K562 (cell line): ENCODE measurements around the gene CLDN14. TPM values are rescaled to one million over a fixed set of nuclear protein-coding genes. Genes with fewer than 3 reads are reported as not detected.

Experiments used
- ATAC-seq: fragments of 200-7000 bp; cut with Tn5 transposase; 3 replicates; pipeline ENCODE4 v1.9.1; 2020; ENCODE audit warnings: moderate library complexity
- BruUV-seq: library from RNA; stranded (reverse); fragments of 400-500 nt; replicated peaks from 2 replicates; lab custom pipeline; 2021; lab: Mats Ljungman, UMichigan
- CTCF ChIA-PET: fragments of 300-600 bp; formaldehyde crosslinking; extraction: SDS; loops from one replicate; lab custom pipeline; 2021; ENCODE audit warnings: low intra/inter-chr PET ratio; lab: Yijun Ruan, JAX
- POLR2A ChIA-PET: fragments of 300-600, 350-650 bp; sonication (Branson Sonifier 250); formaldehyde crosslinking; extraction: SDS; loops from one replicate; lab custom pipeline; 2021; ENCODE audit warnings: antibody characterized with exemption, inconsistent platforms; lab: Yijun Ruan, JAX
- DNase-seq, 4 experiments: peaks; one replicate each; pipeline versions ENCODE4 v3.0.0 to v3.0.0-alpha.2; 2011 to 2018; ENCODE audit warnings: low spot score in 3 of 4, mixed read lengths in 3 of 4; ENCODE audit errors: extremely low read depth in 1 of 4
- FAIRE-seq: peaks from 2 replicates; lab custom pipeline; 2011; peaks lifted over from hg19 to GRCh38; lab: Jason Lieb, UNC
- H2AFZ ChIP-seq: 2 replicates; pipeline ENCODE4 v1.6.0; 2011; ENCODE audit warnings: low read depth, low read length, control low read depth, inconsistent platforms
- H3K27ac ChIP-seq: fragments of 200-600 bp; 3 replicates; pipeline ENCODE4 v1.8.0; 2011; ENCODE audit warnings: low read depth, mild to moderate bottlenecking, control low read depth, inconsistent platforms, low read length, moderate library complexity, mixed read lengths; ENCODE audit errors: extremely low read depth
- H3K27me3 ChIP-seq, 2 experiments: fragments of 300-600 bp in 1 of 2; 2 replicates in 1 of 2; 3 replicates in 1 of 2; pipeline versions ENCODE4 v1.6.0 to v1.8.0; 2011; ENCODE audit warnings: inconsistent platforms in 2 of 2, low read length in 2 of 2, mild to moderate bottlenecking in 1 of 2, mixed read lengths in 1 of 2, moderate library complexity in 1 of 2; ENCODE audit not compliant: control insufficient read depth in 2 of 2, insufficient read depth in 2 of 2
- H3K36me3 ChIP-seq: fragments of 300-600 bp; 3 replicates; pipeline ENCODE4 v1.8.0; 2011; ENCODE audit warnings: mild to moderate bottlenecking, low read length, inconsistent platforms; ENCODE audit not compliant: control insufficient read depth, insufficient read depth
- H3K4me1 ChIP-seq, 2 experiments: fragments of 200-600 bp in 1 of 2; replicated peaks in 1 of 2; 2 replicates in 1 of 2; 3 replicates in 1 of 2; pipeline versions ENCODE4 v1.5.1 to v1.8.0; 2011; ENCODE audit warnings: inconsistent platforms in 2 of 2, low read length in 2 of 2, mild to moderate bottlenecking in 1 of 2, mixed read lengths in 1 of 2, moderate library complexity in 1 of 2; ENCODE audit not compliant: control insufficient read depth in 2 of 2, insufficient read depth in 2 of 2
- H3K4me2 ChIP-seq: 2 replicates; pipeline ENCODE4 v1.6.1; 2011; ENCODE audit warnings: low read length, control low read depth, inconsistent platforms, mixed read lengths; ENCODE audit not compliant: insufficient read depth
- H3K4me3 ChIP-seq: fragments of 200-600 bp; sonication (generic), shearing (Covaris generic); 2 replicates; pipeline ENCODE4 v1.5.1; 2016; ENCODE audit warnings: control low read depth, inconsistent platforms
- H3K79me2 ChIP-seq: fragments of 200-600 bp; 3 replicates; pipeline ENCODE4 v1.8.0; 2011; ENCODE audit warnings: low read length, inconsistent platforms; ENCODE audit not compliant: control insufficient read depth, insufficient read depth
- H3K9ac ChIP-seq, 2 experiments: 2 replicates each; pipeline versions ENCODE4 v1.6.0 to v1.6.1; 2011; ENCODE audit warnings: low read depth in 2 of 2, low read length in 2 of 2, control low read depth in 1 of 2, inconsistent platforms in 1 of 2, mild to moderate bottlenecking in 1 of 2, mixed read lengths in 1 of 2; ENCODE audit not compliant: insufficient read depth in 1 of 2
- H3K9me1 ChIP-seq: one replicate; pipeline ENCODE4 v1.6.0; 2011; ENCODE audit warnings: inconsistent platforms, mild to moderate bottlenecking, low read length, moderate library complexity; ENCODE audit not compliant: control insufficient read depth, insufficient read depth
- H3K9me3 ChIP-seq: replicated peaks from 2 replicates; pipeline ENCODE4 v1.5.1; 2011; ENCODE audit warnings: low read depth, low read length, inconsistent platforms; ENCODE audit not compliant: control insufficient read depth, insufficient read depth
- H4K20me1 ChIP-seq: replicated peaks from 2 replicates; pipeline ENCODE4 v1.6.1; 2011; ENCODE audit warnings: low read length, inconsistent platforms, mixed read lengths; ENCODE audit not compliant: control insufficient read depth, insufficient read depth
- BRF2 ChIP-seq: IDR thresholded peaks from 3 replicates; pipeline ENCODE4 v1.6.1; 2011; ENCODE audit warnings: borderline replicate concordance, mild to moderate bottlenecking; ENCODE audit not compliant: insufficient read length, insufficient read depth
- ELF4 ChIP-seq: fragments of 450-650 bp; formaldehyde crosslinking; IDR thresholded peaks from 2 replicates; pipeline ENCODE4 v1.4.0; 2022; ENCODE audit warnings: missing genetic modification characterization
- FIP1L1 ChIP-seq: fragments of 200-400 bp; formaldehyde crosslinking; IDR thresholded peaks from 2 replicates; pipeline ENCODE4 v1.6.1; 2018; ENCODE audit warnings: mild to moderate bottlenecking, low read depth, low read length; ENCODE audit not compliant: poor library complexity, severe bottlenecking
- RAD21 ChIP-seq, 2 experiments: fragments of 250-450 bp in 1 of 2; fragments of 450-650 bp in 1 of 2; sonication (Bioruptor Pico) in 1 of 2; formaldehyde crosslinking in 1 of 2; IDR thresholded peaks in 1 of 2; conservative IDR thresholded peaks in 1 of 2; 2 replicates each; pipeline versions ENCODE4 v1.4.0 to v1.8.0; 2020 to 2022; ENCODE audit warnings: mild to moderate bottlenecking in 2 of 2, moderate library complexity in 1 of 2
- RNF219 ChIP-seq: fragments of 250-450 bp; sonication (Bioruptor Pico); IDR thresholded peaks from 2 replicates; pipeline ENCODE4 v1.5.0; 2022; ENCODE audit warnings: mild to moderate bottlenecking
- SLC30A9 ChIP-seq: fragments of 250-450 bp; sonication (Bioruptor Pico); IDR thresholded peaks from 2 replicates; pipeline ENCODE4 v1.8.0; 2022; ENCODE audit warnings: mild to moderate bottlenecking, moderate library complexity
- SREBF1 ChIP-seq: fragments of 150-350 bp; IDR thresholded peaks from 2 replicates; pipeline ENCODE4 v1.6.1; 2014; ENCODE audit warnings: antibody characterized with exemption, low read depth, low read length, borderline replicate concordance
- TGIF2 ChIP-seq: sonication (generic); formaldehyde crosslinking; IDR thresholded peaks from 2 replicates; pipeline ENCODE4 v1.8.1; 2022; ENCODE audit warnings: mild to moderate bottlenecking, missing genetic modification reagents, moderate library complexity
- ZBTB9 ChIP-seq: fragments of 450-650 bp; formaldehyde crosslinking; IDR thresholded peaks from 2 replicates; pipeline ENCODE4 v1.4.0; 2020; ENCODE audit warnings: mild to moderate bottlenecking, moderate library complexity
- WGBS: fragments of 100-300 bp; shearing (Covaris generic); methylation state at CpG from one replicate; pipeline ENCODE4 v1.1.6; 2016; ENCODE audit warnings: low coverage, mixed read lengths; ENCODE audit not compliant: insufficient coverage; ENCODE audit errors: missing lambda C conversion rate; 5-methylcytosine and 5-hydroxymethylcytosine counted together
- in situ Hi-C: fragments of 300-500 bp; cut with MboI; formaldehyde crosslinking; loops from 4 replicates; pipeline ENCODE4 v1.15.0; 2018; ENCODE audit warnings: inconsistent platforms, mixed read lengths
- intact Hi-C: fragments of 100-400 bp; cut with micrococcal nuclease; formaldehyde crosslinking; loops from 2 replicates; pipeline ENCODE4 v1.14.2; 2022
- polyA plus RNA-seq, 8 experiments: library from polyadenylated mRNA; depleted of rRNA in 4 of 8; stranded (reverse) in 5 of 8; unstranded in 3 of 8; fragments of >200 nt; fragmentation: Nextera tagmentation in 2 of 8; fragmentation: Illumina TruSeq in 1 of 8; extraction: Ambion mirVana in 2 of 8; extraction: Trizol in 1 of 8; gene quantifications; 2 replicates each; pipeline versions ENCODE4 v1.2.1 to v1.2.3, GENCODE V29; 2011 to 2014; ENCODE audit warnings: inconsistent platforms in 1 of 8, missing spikeins in 1 of 8
- total RNA-seq, 7 experiments: library from RNA; depleted of rRNA in 6 of 7; stranded (reverse); fragments of >200 nt in 6 of 7; fragmentation: Illumina TruSeq in 2 of 7; extraction: Trizol in 2 of 7; gene quantifications; 2 replicates each; pipeline versions ENCODE4 v1.2.1 to v1.2.3, GENCODE V29; 2011 to 2021; ENCODE audit warnings: low replicate concordance in 1 of 7
- TF ChIP-seq, protein P1 (sequence below): fragments of 450-650 bp; formaldehyde crosslinking; IDR thresholded peaks from 2 replicates; pipeline ENCODE4 v1.4.0; 2020; ENCODE audit warnings: mild to moderate bottlenecking, moderate library complexity
- TF ChIP-seq, protein P2 (sequence below): sonication (generic); formaldehyde crosslinking; IDR thresholded peaks from 2 replicates; pipeline ENCODE4 v1.8.0; 2023; ENCODE audit warnings: mild to moderate bottlenecking, missing genetic modification reagents

CLDN14 gene
- total and polyA plus RNA-seq, 9 of the 15 experiments (the other 6 are each of a cell fraction or from before 2014, with no cell fraction given) = not detected

DNA sequence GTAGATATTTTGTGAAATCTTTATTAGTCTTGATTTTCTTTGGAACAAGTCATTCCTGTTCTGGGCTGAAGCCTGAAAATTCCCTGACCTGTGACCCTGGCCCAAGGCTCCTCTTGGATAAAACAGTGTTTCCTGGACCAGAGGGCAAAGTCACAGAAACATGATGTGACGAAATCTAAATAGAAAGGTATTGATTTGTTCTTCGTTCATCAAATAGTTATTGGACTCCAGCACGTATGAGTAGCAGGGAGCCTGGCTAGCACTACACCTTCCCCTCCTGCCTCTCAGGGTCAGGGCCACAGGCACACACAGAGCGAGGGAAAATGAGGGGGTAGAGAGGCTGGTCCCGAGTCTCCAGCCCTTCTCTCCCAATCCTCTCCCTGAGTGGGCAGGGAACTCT, 1.7 kb upstream of the CLDN14 start (continued):
- TF ChIP-seq, protein P1, sequence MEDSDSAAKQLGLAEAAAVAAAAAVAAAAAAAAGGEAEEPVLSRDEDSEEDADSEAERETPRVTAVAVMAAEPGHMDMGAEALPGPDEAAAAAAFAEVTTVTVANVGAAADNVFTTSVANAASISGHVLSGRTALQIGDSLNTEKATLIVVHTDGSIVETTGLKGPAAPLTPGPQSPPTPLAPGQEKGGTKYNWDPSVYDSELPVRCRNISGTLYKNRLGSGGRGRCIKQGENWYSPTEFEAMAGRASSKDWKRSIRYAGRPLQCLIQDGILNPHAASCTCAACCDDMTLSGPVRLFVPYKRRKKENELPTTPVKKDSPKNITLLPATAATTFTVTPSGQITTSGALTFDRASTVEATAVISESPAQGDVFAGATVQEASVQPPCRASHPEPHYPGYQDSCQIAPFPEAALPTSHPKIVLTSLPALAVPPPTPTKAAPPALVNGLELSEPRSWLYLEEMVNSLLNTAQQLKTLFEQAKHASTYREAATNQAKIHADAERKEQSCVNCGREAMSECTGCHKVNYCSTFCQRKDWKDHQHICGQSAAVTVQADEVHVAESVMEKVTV (CRISPR knock-in tag) = no peak
- TF ChIP-seq TGIF2 (CRISPR knock-in tag) (no peak), BRF2 (no peak)

DNA sequence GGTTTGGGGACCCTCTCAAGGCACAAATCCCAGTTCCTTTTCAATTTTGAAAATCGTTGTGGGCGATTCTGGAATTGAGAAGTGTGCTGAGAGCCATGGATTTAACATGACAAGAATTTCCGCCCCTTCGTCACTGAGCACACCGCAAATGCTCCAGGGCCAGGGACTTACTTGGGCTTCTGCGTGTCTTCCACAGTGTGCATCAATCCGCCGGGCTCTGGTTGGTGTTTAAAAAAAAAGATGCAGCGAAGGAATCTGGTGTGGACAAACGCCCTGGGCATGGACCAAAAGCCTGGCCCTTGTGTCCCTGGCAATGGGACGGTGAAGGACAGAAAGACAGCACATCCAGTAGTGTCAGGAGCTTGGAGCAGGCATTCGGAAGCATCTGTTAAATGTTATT, 696 bp upstream of the CLDN14 start:
- ChIA-PET CTCF (interaction anchor here (1.0 kb wide), 1 partner anchor 61 kb away, joined by 3 read pairs; no protein-coding TSS in a partner anchor), POLR2A (interaction anchor here (0.5 to 0.8 kb wide), 3 partner anchors 9 to 48 kb away, joined by 3 to 5 read pairs (median 3); no protein-coding TSS in a partner anchor)
- H3K9me1 ChIP-seq = no peaks in the 10 kb centered on the region
- no peaks in the 10 kb centered on the region for H3K9me3 ChIP-seq
- peaks cover 0 to 2% of the 10 kb centered on the region in 2 experiments; a peak in 1 of 5 replicates for H3K4me1 ChIP-seq
- DNase-seq (no peak), ATAC-seq (no peak), FAIRE-seq (no peak)
- H3K36me3 ChIP-seq = no peaks in the 10 kb centered on the region
- H3K4me2 ChIP-seq = no peak overlapping the region
- H2AFZ ChIP-seq = no peak overlapping the region
- H4K20me1 ChIP-seq = peaks cover 3% of the 10 kb centered on the region; the same call in 1 of the 2 replicates
- H3K9ac ChIP-seq = no peak overlapping the region; a peak in 1 of 4 replicates
- H3K4me3 ChIP-seq = no peak overlapping the region
- intact Hi-C loops = no loop called here
- WGBS = 8% methylated on average over 12 of the region's 12 CpGs
- H3K79me2 ChIP-seq = no peaks in the 10 kb centered on the region
- BruUV-seq = no TSS peak
- H3K27ac ChIP-seq = no peak overlapping the region
- in situ Hi-C loops = no loop called here
- peaks cover 57 to 90% of the 10 kb centered on the region in 2 experiments for H3K27me3 ChIP-seq
- TF ChIP-seq SREBF1 = no peak
- TF ChIP-seq RAD21 (CRISPR knock-in tag; conservative IDR thresholded peaks at IDR 0.05 in 1 of 2, IDR thresholded peaks at IDR 0.05 in 1 of 2) = no peak
- TF ChIP-seq SLC30A9 (CRISPR knock-in tag) = no peak
- TF ChIP-seq ZBTB9 (CRISPR knock-in tag) = no peak
- TF ChIP-seq FIP1L1 = no peak
- no peak for TF ChIP-seq RNF219 (CRISPR knock-in tag)
- TF ChIP-seq, protein P2, sequence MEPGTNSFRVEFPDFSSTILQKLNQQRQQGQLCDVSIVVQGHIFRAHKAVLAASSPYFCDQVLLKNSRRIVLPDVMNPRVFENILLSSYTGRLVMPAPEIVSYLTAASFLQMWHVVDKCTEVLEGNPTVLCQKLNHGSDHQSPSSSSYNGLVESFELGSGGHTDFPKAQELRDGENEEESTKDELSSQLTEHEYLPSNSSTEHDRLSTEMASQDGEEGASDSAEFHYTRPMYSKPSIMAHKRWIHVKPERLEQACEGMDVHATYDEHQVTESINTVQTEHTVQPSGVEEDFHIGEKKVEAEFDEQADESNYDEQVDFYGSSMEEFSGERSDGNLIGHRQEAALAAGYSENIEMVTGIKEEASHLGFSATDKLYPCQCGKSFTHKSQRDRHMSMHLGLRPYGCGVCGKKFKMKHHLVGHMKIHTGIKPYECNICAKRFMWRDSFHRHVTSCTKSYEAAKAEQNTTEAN (CRISPR knock-in tag) = no peak
- TF ChIP-seq ELF4 (CRISPR knock-in tag) = no peak
